A549 (cell line): Measurements from ENCODE around the gene SLC12A9. TPM values are rescaled to one million over a fixed set of nuclear protein-coding genes. Genes with fewer than 3 reads are reported as not detected.

Experiments used
- ATAC-seq, 2 experiments: fragments of 200-7000 bp in 1 of 2; fragments of >200 bp in 1 of 2; cut with Nextera tagmentation in 1 of 2; cut with Tn5 transposase in 1 of 2; 3 replicates each; pipeline versions ENCODE4 v1.8.0 to v1.9.1; 2018 to 2020; ENCODE audit warnings: mild to moderate bottlenecking in 1 of 2, moderate library complexity in 1 of 2
- CTCF ChIA-PET: fragments of 300-600 bp; sonication (Branson Sonifier 250); formaldehyde crosslinking; extraction: SDS; loops from one replicate; lab custom pipeline; 2021; ENCODE audit warnings: antibody characterized with exemption, inconsistent platforms; lab: Yijun Ruan, JAX
- POLR2A ChIA-PET: fragments of 350-600 bp; formaldehyde crosslinking; extraction: SDS; loops from one replicate; lab custom pipeline; 2021; ENCODE audit warnings: antibody characterized with exemption, inconsistent platforms; lab: Yijun Ruan, JAX
- DNase-seq, 2 experiments: peaks; one replicate each; pipeline versions ENCODE4 v3.0.0 to v3.0.0-alpha.2; 2011 to 2016; ENCODE audit warnings: low read depth in 1 of 2, low spot score in 1 of 2
- FAIRE-seq: peaks from 2 replicates; lab custom pipeline; 2011; peaks lifted over from hg19 to GRCh38; lab: Jason Lieb, UNC
- H3K27ac ChIP-seq, 2 experiments: fragments of >200 bp; sonication (Bioruptor Twin); formaldehyde crosslinking; 3 replicates each; pipeline ENCODE4 v1.5.1; 2016 to 2017
- H3K4me1 ChIP-seq: fragments of >200 bp; sonication (Bioruptor Twin); formaldehyde crosslinking; 3 replicates; pipeline ENCODE4 v1.6.1; 2016
- H3K4me2 ChIP-seq: fragments of >200 bp; sonication (Bioruptor Twin); formaldehyde crosslinking; 3 replicates; pipeline ENCODE4 v1.6.1; 2016
- H3K4me3 ChIP-seq: fragments of >200 bp; sonication (Bioruptor Twin); formaldehyde crosslinking; 3 replicates; pipeline ENCODE4 v1.5.1; 2016
- H3K9me3 ChIP-seq: fragments of >200 bp; sonication (Bioruptor Twin); formaldehyde crosslinking; 3 replicates; pipeline ENCODE4 v1.6.1; 2016
- BCL3 ChIP-seq: fragments of >200 bp; sonication (Bioruptor Twin); formaldehyde crosslinking; IDR thresholded peaks from 3 replicates; pipeline ENCODE4 v1.6.1; 2016
- BHLHE40 ChIP-seq: IDR thresholded peaks from 2 replicates; pipeline ENCODE4 v1.6.1; 2012; ENCODE audit warnings: low read depth, low read length, inconsistent platforms
- CBX2 ChIP-seq: fragments of 200-600 bp; sonication (generic); IDR thresholded peaks from 2 replicates; pipeline ENCODE4 v1.6.1; 2016; ENCODE audit warnings: low read depth, mild to moderate bottlenecking, borderline replicate concordance
- CHD4 ChIP-seq: fragments of 200-600 bp; sonication (generic); IDR thresholded peaks from 2 replicates; pipeline ENCODE4 v1.6.1; 2016; ENCODE audit warnings: antibody characterized with exemption, mild to moderate bottlenecking, borderline replicate concordance
- EHMT2 ChIP-seq: fragments of 200-600 bp; sonication (generic); IDR thresholded peaks from 2 replicates; pipeline ENCODE4 v1.6.1; 2016; ENCODE audit warnings: antibody characterized with exemption, low read depth, mild to moderate bottlenecking, moderate library complexity
- ELK1 ChIP-seq: fragments of 150-350 bp; IDR thresholded peaks from 2 replicates; pipeline ENCODE4 v1.6.1; 2014; ENCODE audit warnings: low read depth, mild to moderate bottlenecking, low read length
- EP300 ChIP-seq, 2 experiments: fragments of >200 bp; sonication (Bioruptor Twin); formaldehyde crosslinking; IDR thresholded peaks; 2 replicates in 1 of 2; 3 replicates in 1 of 2; pipeline ENCODE4 v1.6.1; 2016 to 2017
- FOSB ChIP-seq: fragments of 250-450 bp; sonication (Bioruptor Pico); IDR thresholded peaks from 2 replicates; pipeline ENCODE4 v1.5.0; 2020; ENCODE audit warnings: mild to moderate bottlenecking, moderate library complexity
- FOSL2 ChIP-seq, 2 experiments: fragments of 450-650 bp in 1 of 2; fragments of >200 bp in 1 of 2; sonication (Bioruptor Twin) in 1 of 2; formaldehyde crosslinking; IDR thresholded peaks; 2 replicates each; pipeline versions ENCODE4 v1.5.0 to v1.6.1; 2016 to 2020; ENCODE audit warnings: mild to moderate bottlenecking in 1 of 2, moderate library complexity in 1 of 2
- HEYL ChIP-seq: fragments of 250-450 bp; sonication (Bioruptor Pico); IDR thresholded peaks from 2 replicates; pipeline ENCODE4 v1.8.0; 2021; ENCODE audit warnings: mild to moderate bottlenecking, moderate library complexity
- HMGXB4 ChIP-seq: fragments of 250-450 bp; sonication (Bioruptor Pico); IDR thresholded peaks from 2 replicates; pipeline ENCODE4 v1.5.0; 2021; ENCODE audit warnings: mild to moderate bottlenecking, moderate library complexity, borderline replicate concordance
- HOXB13 ChIP-seq: fragments of 250-450 bp; sonication (Bioruptor Pico); IDR thresholded peaks from 2 replicates; pipeline ENCODE4 v1.5.0; 2020; ENCODE audit warnings: low read depth, mild to moderate bottlenecking, moderate library complexity
- KDM1A ChIP-seq: fragments of 200-600 bp; sonication (generic); IDR thresholded peaks from 2 replicates; pipeline ENCODE4 v1.6.1; 2016; ENCODE audit warnings: low read depth, mild to moderate bottlenecking
- MYC ChIP-seq: IDR thresholded peaks from 2 replicates; pipeline ENCODE4 v1.6.1; 2012; ENCODE audit warnings: mild to moderate bottlenecking, inconsistent platforms, low read length, improper control_type of control experiment, borderline replicate concordance
- NFE2L2 ChIP-seq: fragments of 150-350 bp; conservative IDR thresholded peaks from 2 replicates; pipeline ENCODE4 v1.6.1; 2014; ENCODE audit warnings: low read length
- POLR2A ChIP-seq: IDR thresholded peaks from 2 replicates; pipeline ENCODE4 v1.6.1; 2012; ENCODE audit warnings: mild to moderate bottlenecking, low read length
- RAD21 ChIP-seq, 2 experiments: fragments of >200 bp in 1 of 2; sonication (Bioruptor Twin) in 1 of 2; formaldehyde crosslinking in 1 of 2; IDR thresholded peaks in 1 of 2; conservative IDR thresholded peaks in 1 of 2; 2 replicates in 1 of 2; 3 replicates in 1 of 2; pipeline ENCODE4 v1.6.1; 2012 to 2018; ENCODE audit warnings: inconsistent platforms in 1 of 2
- RARB ChIP-seq: fragments of 250-450 bp; sonication (Bioruptor Pico); IDR thresholded peaks from 2 replicates; pipeline ENCODE4 v1.8.0; 2021; ENCODE audit warnings: mild to moderate bottlenecking, moderate library complexity
- RCOR1 ChIP-seq: fragments of 150-350 bp; IDR thresholded peaks from 2 replicates; pipeline ENCODE4 v1.6.1; 2014; ENCODE audit warnings: antibody characterized with exemption, low read length, low read depth
- RNF2 ChIP-seq: fragments of 200-600 bp; sonication (generic); IDR thresholded peaks from 2 replicates; pipeline ENCODE4 v1.6.1; 2016; ENCODE audit warnings: low read depth, mild to moderate bottlenecking, antibody characterized with exemption, moderate library complexity, borderline replicate concordance
- SMC3 ChIP-seq: fragments of >200 bp; sonication (Bioruptor Twin); formaldehyde crosslinking; IDR thresholded peaks from 3 replicates; pipeline ENCODE4 v1.6.1; 2018; ENCODE audit warnings: inconsistent platforms
- TP53 ChIP-seq: fragments of 250-450 bp; sonication (Bioruptor Pico); IDR thresholded peaks from 2 replicates; pipeline ENCODE4 v1.5.0; 2021; ENCODE audit warnings: mild to moderate bottlenecking, moderate library complexity
- ZFP36 ChIP-seq: fragments of 450-650 bp; IDR thresholded peaks from 2 replicates; pipeline ENCODE4 v1.6.1; 2014; ENCODE audit warnings: borderline replicate concordance; ENCODE audit not compliant: partially characterized antibody
- WGBS: methylation state at CpG from one replicate; pipeline ENCODE4 v1.1.6; 2017; ENCODE audit errors: missing lambda C conversion rate; 5-methylcytosine and 5-hydroxymethylcytosine counted together
- polyA plus RNA-seq, 4 experiments: library from polyadenylated mRNA; depleted of rRNA in 3 of 4; stranded (reverse); fragments of >200 nt; fragmentation: RNase III in 1 of 4; extraction: RNeasy Plus Mini Kit Qiagen cat#74134 plus additional on column Dnase treatment in 1 of 4; gene quantifications; 2 replicates in 3 of 4; 3 replicates in 1 of 4; pipeline ENCODE4 v1.2.3, GENCODE V29; 2011 to 2017
- TF ChIP-seq, protein P1 (sequence below): IDR thresholded peaks from 2 replicates; pipeline ENCODE4 v1.6.1; 2012
- TF ChIP-seq, protein P2 (sequence below): IDR thresholded peaks from 2 replicates; pipeline ENCODE4 v1.6.1; 2012; ENCODE audit warnings: low read depth, borderline replicate concordance
- TF ChIP-seq, protein P3 (sequence below): fragments of 250-450 bp; sonication (Bioruptor Pico); IDR thresholded peaks from 2 replicates; pipeline ENCODE4 v1.5.0; 2020; ENCODE audit warnings: low read depth, mild to moderate bottlenecking, moderate library complexity

Gene SLC12A9
- polyA plus RNA-seq, 2 of the 4 experiments (the other 2 are of a cell fraction), result 6.2 to 13.4 TPM

GRCh38 chr7:100893910-100894721, 41.6 kb downstream of the SLC12A9 start:
- Histone ChIP-seq H3K9me3 (no peaks in the 10 kb centered on the region), H3K4me3 (peak overlapping the region; percentile 49; the same call in 1 of the 3 replicates), H3K4me2 (peak overlapping the region; percentile 98), H3K27ac (peak overlapping the region in 1 of 2 experiments; percentile 65; a peak in 3 of 6 replicates), H3K4me1 (peaks cover 35% of the 10 kb centered on the region)
- TF ChIP-seq MYC, result no peak
- no peak for TF ChIP-seq CHD4
- ChIA-PET POLR2A (no interaction called here), CTCF (interaction anchor here (0.6 to 5.0 kb wide), 63 partner anchors 8 to 398 kb away, joined by 3 to 71 read pairs (median 5); partner anchors contain the start of genes MUC12, MUC17, PLOD3 and POP7)
- no peak for FAIRE-seq
- no peak for ATAC-seq
- WGBS, result 59% methylated on average over 24 of the region's 40 CpGs
- DNase-seq, result no peak

GRCh38 chr7:100894860-100895700, 42.6 kb downstream of the SLC12A9 start:
- no peak for FAIRE-seq
- H3K4me2 ChIP-seq, result peak overlapping the region; percentile 98
- H3K9me3 ChIP-seq, result no peaks in the 10 kb centered on the region
- H3K4me3 ChIP-seq, result peak overlapping the region; percentile 49
- 0% methylated on average over 5 of the region's 83 CpGs for WGBS
- peak overlapping the region; percentile 18 to 65; a peak in 5 of 6 replicates for H3K27ac ChIP-seq
- H3K4me1 ChIP-seq, result peaks cover 35% of the 10 kb centered on the region
- POLR2A ChIA-PET, result interaction anchor here (1.1 kb wide), 1 partner anchor 164 kb away, joined by 3 read pairs; no protein-coding TSS in a partner anchor
- CTCF ChIA-PET, result interaction anchor here (0.6 to 5.0 kb wide), 63 partner anchors 9 to 397 kb away, joined by 3 to 71 read pairs (median 5); partner anchors contain the start of genes MUC12, MUC17, PLOD3 and POP7
- peak in 1 of 2 experiments; percentile 45; a peak in 3 of 6 replicates for ATAC-seq
- DNase-seq, result no peak
- no peak for TF ChIP-seq CBX2
- no peak for TF ChIP-seq POLR2A
- no peak for TF ChIP-seq BCL3
- TF ChIP-seq, protein P1, sequence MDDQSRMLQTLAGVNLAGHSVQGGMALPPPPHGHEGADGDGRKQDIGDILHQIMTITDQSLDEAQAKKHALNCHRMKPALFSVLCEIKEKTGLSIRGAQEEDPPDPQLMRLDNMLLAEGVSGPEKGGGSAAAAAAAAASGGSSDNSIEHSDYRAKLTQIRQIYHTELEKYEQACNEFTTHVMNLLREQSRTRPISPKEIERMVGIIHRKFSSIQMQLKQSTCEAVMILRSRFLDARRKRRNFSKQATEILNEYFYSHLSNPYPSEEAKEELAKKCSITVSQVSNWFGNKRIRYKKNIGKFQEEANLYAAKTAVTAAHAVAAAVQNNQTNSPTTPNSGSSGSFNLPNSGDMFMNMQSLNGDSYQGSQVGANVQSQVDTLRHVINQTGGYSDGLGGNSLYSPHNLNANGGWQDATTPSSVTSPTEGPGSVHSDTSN, result no peak
- TF ChIP-seq HEYL, result no peak
- TF ChIP-seq NFE2L2, result no peak
- no peak for TF ChIP-seq EHMT2
- peak; percentile 78 for TF ChIP-seq RNF2
- TF ChIP-seq HOXB13 (CRISPR knock-in tag), result no peak
- TF ChIP-seq ZFP36, result no peak
- TF ChIP-seq TP53, result no peak
- no peak for TF ChIP-seq BHLHE40
- TF ChIP-seq, protein P2, sequence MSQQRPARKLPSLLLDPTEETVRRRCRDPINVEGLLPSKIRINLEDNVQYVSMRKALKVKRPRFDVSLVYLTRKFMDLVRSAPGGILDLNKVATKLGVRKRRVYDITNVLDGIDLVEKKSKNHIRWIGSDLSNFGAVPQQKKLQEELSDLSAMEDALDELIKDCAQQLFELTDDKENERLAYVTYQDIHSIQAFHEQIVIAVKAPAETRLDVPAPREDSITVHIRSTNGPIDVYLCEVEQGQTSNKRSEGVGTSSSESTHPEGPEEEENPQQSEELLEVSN, result no peak
- TF ChIP-seq, protein P3, sequence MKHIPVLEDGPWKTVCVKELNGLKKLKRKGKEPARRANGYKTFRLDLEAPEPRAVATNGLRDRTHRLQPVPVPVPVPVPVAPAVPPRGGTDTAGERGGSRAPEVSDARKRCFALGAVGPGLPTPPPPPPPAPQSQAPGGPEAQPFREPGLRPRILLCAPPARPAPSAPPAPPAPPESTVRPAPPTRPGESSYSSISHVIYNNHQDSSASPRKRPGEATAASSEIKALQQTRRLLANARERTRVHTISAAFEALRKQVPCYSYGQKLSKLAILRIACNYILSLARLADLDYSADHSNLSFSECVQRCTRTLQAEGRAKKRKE, result no peak
- TF ChIP-seq RARB, result no peak
- TF ChIP-seq ELK1, result no peak
- TF ChIP-seq EP300 (IDR thresholded peaks at IDR 0.05), result no peak
- peak; percentile 90 for TF ChIP-seq SMC3
- TF ChIP-seq RAD21 (conservative IDR thresholded peaks at IDR 0.05 in 1 of 2, IDR thresholded peaks at IDR 0.05 in 1 of 2), result peak; percentile 83 to 97
- no peak for TF ChIP-seq FOSB (CRISPR knock-in tag)
- no peak for TF ChIP-seq KDM1A
- TF ChIP-seq HMGXB4 (CRISPR knock-in tag), result no peak
- TF ChIP-seq RCOR1, result no peak
- TF ChIP-seq MYC, result no peak
- TF ChIP-seq CHD4, result no peak
- no peak for TF ChIP-seq FOSL2 (IDR thresholded peaks at IDR 0.05)
- no peak for TF ChIP-seq FOSL2 (CRISPR knock-in tag; IDR thresholded peaks at IDR 0.05)
